Natural killer cell (primary cell): ENCODE data around the gene SIPA1L3. TPM values are rescaled to one million over a fixed set of nuclear protein-coding genes. Genes with fewer than 3 reads are reported as not detected.

Source experiments
- ATAC-seq, 3 donors: fragments of 150-1000 bp in 2 of 3; fragments of 200-7000 bp in 1 of 3; cut with Tn5 transposase; 1 replicate in 1 of 3; 2 replicates in 2 of 3; pipeline ENCODE4 v1.10.0; 2021; ENCODE audit warnings: mild to moderate bottlenecking in 2 of 3, moderate library complexity in 2 of 3
- DNase-seq, 2 donors: peaks; one replicate each; pipeline versions ENCODE4 v3.0.0 to v3.0.0-alpha.2; 2013 to 2021; ENCODE audit warnings: mixed read lengths in 1 of 2
- H3K27ac ChIP-seq: one replicate; pipeline ENCODE4 v1.5.1; 2013; ENCODE audit warnings: mild to moderate bottlenecking, low read length
- H3K27me3 ChIP-seq: one replicate; pipeline ENCODE4 v1.6.1; 2013; ENCODE audit warnings: low read length; ENCODE audit not compliant: control insufficient read depth, insufficient read depth
- H3K36me3 ChIP-seq: one replicate; pipeline ENCODE4 v1.6.1; 2013; ENCODE audit warnings: low read length; ENCODE audit not compliant: control insufficient read depth, insufficient read depth
- H3K4me1 ChIP-seq: one replicate; pipeline ENCODE4 v1.6.1; 2013; ENCODE audit warnings: low read length; ENCODE audit not compliant: control insufficient read depth, insufficient read depth
- H3K4me3 ChIP-seq: one replicate; pipeline ENCODE4 v1.5.1; 2013; ENCODE audit warnings: low read length
- H3K9me3 ChIP-seq: one replicate; pipeline ENCODE4 v1.6.1; 2013; ENCODE audit warnings: low read length; ENCODE audit not compliant: control insufficient read depth, insufficient read depth
- H3K27ac Mint-ChIP-seq, 2 donors: one replicate each; pipeline ENCODE4 v1.8.0; 2022; ENCODE audit warnings: mild to moderate bottlenecking in 2 of 2, mixed read lengths in 2 of 2, moderate library complexity in 1 of 2
- H3K27me3 Mint-ChIP-seq, 2 donors: one replicate each; pipeline ENCODE4 v1.8.0; 2022; ENCODE audit warnings: low read depth in 2 of 2, mixed read lengths in 2 of 2
- H3K36me3 Mint-ChIP-seq: one replicate; pipeline ENCODE4 v1.8.0; 2022; ENCODE audit warnings: mixed read lengths
- H3K4me1 Mint-ChIP-seq, 2 donors: one replicate each; pipeline ENCODE4 v1.8.0; 2022; ENCODE audit warnings: mixed read lengths in 2 of 2
- H3K4me3 Mint-ChIP-seq: one replicate; pipeline ENCODE4 v1.8.0; 2022; ENCODE audit warnings: mild to moderate bottlenecking, moderate library complexity, mixed read lengths
- H3K9me3 Mint-ChIP-seq, 2 donors: one replicate each; pipeline ENCODE4 v1.8.0; 2022; ENCODE audit warnings: mixed read lengths in 2 of 2
- CTCF ChIP-seq: fragments of 200-600 bp; IDR thresholded peaks from one replicate; pipeline ENCODE4 v1.8.0; 2022; ENCODE audit warnings: antibody characterized with exemption
- WGBS: methylation state at CpG from one replicate; pipeline ENCODE4 v1.1.7; 2013; ENCODE audit warnings: missing lambda C conversion rate; ENCODE audit not compliant: insufficient coverage; 5-methylcytosine and 5-hydroxymethylcytosine counted together
- intact Hi-C: fragments of 100-400 bp; cut with micrococcal nuclease; formaldehyde crosslinking; loops from one replicate; pipeline ENCODE4 v1.14.2; 2022
- total RNA-seq, 4 donors: library from RNA; stranded (reverse); fragments of 120-200 nt in 1 of 4; gene quantifications; one replicate each; pipeline versions ENCODE4 v1.2.3 to v1.2.4, GENCODE V29; 2013 to 2022

SIPA1L3 gene
- total RNA-seq, 3 donors from 2014 or later (not counting 1 experiment from before 2014, with no cell fraction given), result 34.4 to 35.8 (median 35.4) TPM

GRCh38 chr19:38172001-38172400 lies 265.0 kb downstream of the SIPA1L3 start:
- no peak for ATAC-seq

GRCh38 chr19:38173291-38174041 lies 266.5 kb downstream of the SIPA1L3 start:
- 93% methylated on average over 22 of the region's 22 CpGs for WGBS
- H3K4me3 ChIP-seq, result no peak overlapping the region
- Mint-ChIP-seq H3K9me3 (no peaks in the 10 kb centered on the region), H3K4me1 (peaks cover 0 to 5% of the 10 kb centered on the region in 2 donors), H3K4me3 (no peak overlapping the region), H3K36me3 (no peaks in the 10 kb centered on the region), H3K27ac (no peak overlapping the region), H3K27me3 (no peaks in the 10 kb centered on the region)
- no peaks in the 10 kb centered on the region for H3K27me3 ChIP-seq
- H3K4me1 ChIP-seq, result no peaks in the 10 kb centered on the region
- H3K36me3 ChIP-seq, result peaks cover 5% of the 10 kb centered on the region
- intact Hi-C loops, result no loop called here
- no peaks in the 10 kb centered on the region for H3K9me3 ChIP-seq
- no peak overlapping the region for H3K27ac ChIP-seq
- ATAC-seq, result no peak
- DNase-seq, result no peak
- no peak for TF ChIP-seq CTCF

More at GRCh38 chr19:38172001-38172400, 265.0 kb downstream of the SIPA1L3 start:
- no peaks in the 10 kb centered on the region for H3K27me3 ChIP-seq
- H3K4me3 Mint-ChIP-seq, result no peak overlapping the region
- H3K4me3 ChIP-seq, result no peak overlapping the region
- peaks cover 0 to 5% of the 10 kb centered on the region in 2 donors for H3K4me1 Mint-ChIP-seq
- DNase-seq, result no peak
- peak overlapping the region in 1 of 2 donors; percentile 40 for H3K27ac Mint-ChIP-seq
- H3K4me1 ChIP-seq, result no peaks in the 10 kb centered on the region
- intact Hi-C loops, result no loop called here
- no peak for TF ChIP-seq CTCF
- no peaks in the 10 kb centered on the region for H3K9me3 Mint-ChIP-seq
- H3K27ac ChIP-seq, result no peak overlapping the region
- H3K27me3 Mint-ChIP-seq, result no peaks in the 10 kb centered on the region
- WGBS, result 93% methylated on average over 8 of the region's 8 CpGs
- H3K9me3 ChIP-seq, result no peaks in the 10 kb centered on the region
- peaks cover 8% of the 10 kb centered on the region for H3K36me3 ChIP-seq
- H3K36me3 Mint-ChIP-seq, result no peaks in the 10 kb centered on the region

GRCh38 chr19:38175422-38175821 lies 268.4 kb downstream of the SIPA1L3 start:
- TF ChIP-seq CTCF, result no peak
- Histone ChIP-seq H3K4me1 (no peaks in the 10 kb centered on the region), H3K36me3 (no peaks in the 10 kb centered on the region), H3K27me3 (no peaks in the 10 kb centered on the region), H3K27ac (no peak overlapping the region), H3K9me3 (peaks cover 13% of the 10 kb centered on the region), H3K4me3 (no peak overlapping the region)
- intact Hi-C loops, result no loop called here
- H3K9me3 Mint-ChIP-seq, result no peaks in the 10 kb centered on the region
- peaks cover 0 to 5% of the 10 kb centered on the region in 2 donors for H3K4me1 Mint-ChIP-seq
- ATAC-seq, result no peak
- no peak for DNase-seq
- H3K27me3 Mint-ChIP-seq, result no peaks in the 10 kb centered on the region
- H3K36me3 Mint-ChIP-seq, result no peaks in the 10 kb centered on the region
- no peak overlapping the region for H3K27ac Mint-ChIP-seq
- WGBS, result 95% methylated on average over 6 of the region's 6 CpGs
- no peak overlapping the region for H3K4me3 Mint-ChIP-seq

- Histone ChIP-seq H3K4me1 (no peaks in the 10 kb centered on the region), H3K36me3 (peaks cover 6% of the 10 kb centered on the region), H3K4me3 (no peak overlapping the region), H3K27me3 (no peaks in the 10 kb centered on the region), H3K27ac (no peak overlapping the region), H3K9me3 (peaks cover 19% of the 10 kb centered on the region)
- Mint-ChIP-seq H3K9me3 (peaks cover 0 to 3% of the 10 kb centered on the region in 2 donors), H3K36me3 (peaks cover 7% of the 10 kb centered on the region), H3K4me1 (peaks cover 0 to 5% of the 10 kb centered on the region in 2 donors), H3K27ac (no peak overlapping the region), H3K4me3 (no peak overlapping the region), H3K27me3 (no peaks in the 10 kb centered on the region)
- intact Hi-C loops, result no loop called here
- DNase-seq (no peak), ATAC-seq (no peak)
- TF ChIP-seq CTCF, result no peak
- 100% methylated on average over 3 of the region's 3 CpGs for WGBS
Measured at GRCh38 chr19:38180071-38180470, 273.1 kb downstream of the SIPA1L3 start.
